SK-N-MC (cell line): ENCODE results near the gene SSR3.

ENCODE experiments used
- EZH2 ChIP-seq: fragments of 200-600 bp; sonication (generic); IDR thresholded peaks from one replicate; pipeline ENCODE4 v1.6.1; 2017; ENCODE audit warnings: antibody characterized with exemption
- FOXP2 ChIP-seq: optimal IDR thresholded peaks from 2 replicates; pipeline ENCODE3; 2011; ENCODE audit warnings: mild to moderate bottlenecking, moderate library complexity; ENCODE audit not compliant: insufficient read depth; ENCODE audit errors: extremely low read length, control extremely low read depth
- POLR2AphosphoS5 ChIP-seq: IDR thresholded peaks from 2 replicates; pipeline ENCODE4 v1.6.1; 2012; ENCODE audit warnings: mild to moderate bottlenecking, low read depth, low read length, borderline replicate concordance

DNA sequence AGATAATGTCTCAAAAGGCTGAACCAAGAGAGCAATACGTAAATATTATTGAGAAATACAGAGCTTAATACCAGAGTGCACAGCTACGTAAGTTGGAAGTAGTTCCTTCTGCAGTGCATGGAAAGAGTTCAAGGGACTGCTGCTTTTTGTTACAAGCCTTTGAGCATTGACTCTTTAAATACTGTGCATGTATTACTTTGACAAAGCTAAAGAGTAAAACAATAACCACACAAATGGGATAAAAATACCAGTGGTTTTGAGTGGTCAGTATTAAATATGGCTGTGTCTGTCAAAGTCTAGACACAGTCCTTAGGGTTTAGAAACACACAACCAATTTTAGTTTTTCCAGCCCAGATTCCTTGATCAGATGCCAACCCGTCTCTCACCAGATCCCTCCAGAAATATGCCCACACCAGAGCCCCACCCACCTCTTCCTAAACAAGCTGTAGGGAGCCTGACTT, 62.1 kb downstream of the SSR3 start:
- TF ChIP-seq EZH2 (no peak), POLR2AphosphoS5 (no peak), FOXP2 (no peak)
